H9 (cell line): Measurements from ENCODE around the gene ANXA8L1. TPM values are rescaled to one million over a fixed set of nuclear protein-coding genes. Genes with fewer than 3 reads are reported as not detected.
"Not testable (repeated sequence)": the region's sequence is repeated elsewhere in the genome, so short reads cannot be mapped to it uniquely, and the experiment has no call there.

Source experiments
- DNase-seq: peaks from one replicate; pipeline ENCODE4 v3.0.0-alpha.2; 2017
- H2AFZ ChIP-seq: one replicate; pipeline ENCODE4 v1.6.1; 2013; ENCODE audit warnings: mild to moderate bottlenecking, low read length, control low read depth, moderate library complexity
- H2AK5ac ChIP-seq: 2 replicates; pipeline ENCODE4 v1.6.1; 2013; ENCODE audit warnings: low read length, control low read depth, mixed read lengths; ENCODE audit not compliant: insufficient read length
- H2BK120ac ChIP-seq: one replicate; pipeline ENCODE4 v1.6.1; 2013; ENCODE audit warnings: low read depth, mild to moderate bottlenecking, low read length, control low read depth, inconsistent platforms; ENCODE audit not compliant: poor library complexity, severe bottlenecking
- H2BK12ac ChIP-seq: 2 replicates; pipeline ENCODE4 v1.6.1; 2013; ENCODE audit warnings: low read length, control low read depth, mixed read lengths, low read depth; ENCODE audit not compliant: insufficient read length
- H2BK15ac ChIP-seq: 2 replicates; pipeline ENCODE4 v1.6.1; 2013; ENCODE audit warnings: low read depth, low read length, control low read depth
- H2BK20ac ChIP-seq: one replicate; pipeline ENCODE4 v1.6.1; 2013; ENCODE audit warnings: low read depth, mild to moderate bottlenecking, low read length, control low read depth, inconsistent platforms; ENCODE audit not compliant: poor library complexity, severe bottlenecking
- H2BK5ac ChIP-seq: 2 replicates; pipeline ENCODE4 v1.6.1; 2013; ENCODE audit warnings: low read length, control low read depth, mixed read lengths; ENCODE audit not compliant: insufficient read length
- H3K14ac ChIP-seq: 2 replicates; pipeline ENCODE4 v1.6.1; 2013; ENCODE audit warnings: low read length, control low read depth; ENCODE audit not compliant: insufficient read depth
- H3K18ac ChIP-seq: 2 replicates; pipeline ENCODE4 v1.6.1; 2013; ENCODE audit warnings: low read depth, mild to moderate bottlenecking, mixed read lengths, low read length, control low read depth; ENCODE audit not compliant: insufficient read length
- H3K23ac ChIP-seq: 2 replicates; pipeline ENCODE4 v1.6.1; 2013; ENCODE audit warnings: low read length, control low read depth, mixed read lengths, low read depth; ENCODE audit not compliant: insufficient read length
- H3K23me2 ChIP-seq: 2 replicates; pipeline ENCODE4 v1.6.1; 2013; ENCODE audit warnings: low read depth, mild to moderate bottlenecking, mixed read lengths, low read length, control low read depth; ENCODE audit not compliant: insufficient read length, poor library complexity, severe bottlenecking
- H3K27ac ChIP-seq: 2 replicates; pipeline ENCODE4 v1.5.1; 2013; ENCODE audit warnings: low read length, control low read depth, mixed read lengths, low read depth; ENCODE audit not compliant: insufficient read length
- H3K27me3 ChIP-seq: 2 replicates; pipeline ENCODE4 v1.6.1; 2013; ENCODE audit warnings: low read length, control low read depth, inconsistent platforms; ENCODE audit not compliant: insufficient read depth
- H3K4ac ChIP-seq: 2 replicates; pipeline ENCODE4 v1.6.1; 2013; ENCODE audit warnings: low read depth, mild to moderate bottlenecking, control low read depth, inconsistent platforms, low read length, moderate library complexity
- H3K4me1 ChIP-seq: 2 replicates; pipeline ENCODE4 v1.6.1; 2013; ENCODE audit warnings: low read length, control low read depth, inconsistent platforms; ENCODE audit not compliant: insufficient read depth
- H3K4me2 ChIP-seq: 2 replicates; pipeline ENCODE4 v1.6.1; 2013; ENCODE audit warnings: low read length, control low read depth, mixed read lengths; ENCODE audit not compliant: insufficient read length, insufficient read depth
- H3K56ac ChIP-seq: 2 replicates; pipeline ENCODE4 v1.6.1; 2013; ENCODE audit warnings: low read depth, mild to moderate bottlenecking, mixed read lengths, low read length, control low read depth; ENCODE audit not compliant: insufficient read length
- H3K79me1 ChIP-seq: 2 replicates; pipeline ENCODE4 v1.6.1; 2013; ENCODE audit warnings: low read depth, mild to moderate bottlenecking, moderate library complexity, low read length, control low read depth, inconsistent platforms; ENCODE audit not compliant: insufficient read depth, poor library complexity, severe bottlenecking
- H3K79me2 ChIP-seq: 2 replicates; pipeline ENCODE4 v1.6.1; 2013; ENCODE audit warnings: low read length, control low read depth, inconsistent platforms; ENCODE audit not compliant: insufficient read depth
- H3K9ac ChIP-seq: 2 replicates; pipeline ENCODE4 v1.6.1; 2013; ENCODE audit warnings: low read length, control low read depth, mixed read lengths; ENCODE audit not compliant: insufficient read length; ENCODE audit errors: extremely low read depth
- H3K9me3 ChIP-seq: one replicate; pipeline ENCODE4 v1.6.1; 2013; ENCODE audit warnings: low read depth, low read length, inconsistent platforms; ENCODE audit not compliant: control insufficient read depth
- H3T11ph ChIP-seq: one replicate; pipeline ENCODE4 v1.6.1; 2013; ENCODE audit warnings: mild to moderate bottlenecking, low read length, control low read depth, inconsistent platforms
- H4K20me1 ChIP-seq: one replicate; pipeline ENCODE4 v1.6.1; 2013; ENCODE audit not compliant: control insufficient read depth, insufficient read length, insufficient read depth
- H4K5ac ChIP-seq: 2 replicates; pipeline ENCODE4 v1.6.1; 2013; ENCODE audit warnings: low read depth, mild to moderate bottlenecking, mixed read lengths, low read length, control low read depth; ENCODE audit not compliant: insufficient read length
- H4K8ac ChIP-seq: replicated peaks from 2 replicates; pipeline ENCODE4 v1.6.1; 2013; ENCODE audit warnings: low read length, control low read depth, mixed read lengths, low read depth; ENCODE audit not compliant: insufficient read length
- H4K91ac ChIP-seq: 2 replicates; pipeline ENCODE4 v1.6.1; 2013; ENCODE audit warnings: low read depth, mild to moderate bottlenecking, moderate library complexity, mixed read lengths, low read length, control low read depth; ENCODE audit not compliant: insufficient read length
- H3K27ac Mint-ChIP-seq, 3 experiments: 2 replicates in 2 of 3; 3 replicates in 1 of 3; pipeline ENCODE4 v1.8.0; 2020 to 2021; ENCODE audit warnings: mixed read lengths in 3 of 3, mild to moderate bottlenecking in 1 of 3, moderate library complexity in 1 of 3
- H3K27me3 Mint-ChIP-seq: 2 replicates; pipeline ENCODE4 v1.8.0; 2021; ENCODE audit warnings: low read depth, mild to moderate bottlenecking, moderate library complexity, mixed read lengths
- H3K36me3 Mint-ChIP-seq, 3 experiments: 2 replicates in 2 of 3; 3 replicates in 1 of 3; pipeline ENCODE4 v1.8.0; 2020 to 2021; ENCODE audit warnings: low read depth in 3 of 3, mixed read lengths in 3 of 3; ENCODE audit not compliant: insufficient read depth in 1 of 3
- H3K4me1 Mint-ChIP-seq, 2 experiments: 2 replicates each; pipeline ENCODE4 v1.8.0; 2020; ENCODE audit warnings: mixed read lengths in 2 of 2
- H3K4me3 Mint-ChIP-seq, 2 experiments: 2 replicates in 1 of 2; 3 replicates in 1 of 2; pipeline ENCODE4 v1.8.0; 2020 to 2021; ENCODE audit warnings: mild to moderate bottlenecking in 2 of 2, mixed read lengths in 2 of 2, moderate library complexity in 1 of 2
- H3K9me3 Mint-ChIP-seq, 2 experiments: 2 replicates in 1 of 2; 3 replicates in 1 of 2; pipeline ENCODE4 v1.8.0; 2020; ENCODE audit warnings: mild to moderate bottlenecking in 2 of 2, mixed read lengths in 2 of 2, moderate library complexity in 1 of 2
- CTCF ChIP-seq: fragments of 200-600 bp; sonication (generic); conservative IDR thresholded peaks from 3 replicates; pipeline ENCODE4 v1.8.0; 2021; ENCODE audit warnings: antibody characterized with exemption, mild to moderate bottlenecking
- WGBS: extraction: QIAGEN DNeasy Blood & Tissue Kit; methylation state at CpG from one replicate; pipeline ENCODE4 v1.1.7; 2013; ENCODE audit warnings: missing lambda C conversion rate, low lambda C conversion rate, mixed read lengths; ENCODE audit not compliant: insufficient read length; ENCODE audit errors: extremely low coverage; 5-methylcytosine and 5-hydroxymethylcytosine counted together
- total RNA-seq: library from RNA; stranded (reverse); gene quantifications from 2 replicates; pipeline ENCODE4 v1.2.1, GENCODE V29; 2021

ANXA8L1 gene
- total RNA-seq, 1 experiment from 2014 or later: not detected

GRCh38 chr10:46330894-46331293, 44.7 kb upstream of the ANXA8L1 start:
- H3K9me3 Mint-ChIP-seq: no peaks in the 10 kb centered on the region; a peak in 1 of 5 replicates
- Histone ChIP-seq H2BK15ac (no peak overlapping the region), H3K18ac (no peak overlapping the region), H3K23me2 (no peaks in the 10 kb centered on the region), H3K79me1 (no peaks in the 10 kb centered on the region), H2AFZ (no peak overlapping the region), H2BK20ac (no peak overlapping the region), H2BK5ac (no peak overlapping the region), H2AK5ac (no peak overlapping the region), H4K5ac (no peak overlapping the region), H3K14ac (no peak overlapping the region), H3K4me2 (no peak overlapping the region), H3K9me3 (no peaks in the 10 kb centered on the region), H2BK12ac (no peak overlapping the region), H3K9ac (no peak overlapping the region), H3K27ac (no peak overlapping the region), H4K8ac (no peak overlapping the region), H4K20me1 (no peaks in the 10 kb centered on the region), H3K23ac (no peak overlapping the region), H2BK120ac (no peak overlapping the region), H3T11ph (no peak overlapping the region), H3K4me1 (no peaks in the 10 kb centered on the region; the same call in 1 of the 2 replicates), H3K27me3 (no peaks in the 10 kb centered on the region), H3K4ac (no peak overlapping the region), H3K79me2 (no peaks in the 10 kb centered on the region), H4K91ac (no peak overlapping the region), H3K56ac (no peak overlapping the region)
- no peak for TF ChIP-seq CTCF
- no peaks in the 10 kb centered on the region; the same call in 1 of the 2 replicates for H3K27me3 Mint-ChIP-seq
- no CpG with 5 or more reads among the region's 3 CpGs for WGBS
- H3K4me3 Mint-ChIP-seq: no peak overlapping the region
- H3K4me1 Mint-ChIP-seq: peaks cover 13% of the 10 kb centered on the region in 2 experiments
- no peak overlapping the region for H3K27ac Mint-ChIP-seq
- no peak for DNase-seq
- H3K36me3 Mint-ChIP-seq: no peaks in the 10 kb centered on the region

- not testable (repeated sequence) for H3K27me3 Mint-ChIP-seq, H3K4me1 ChIP-seq, H3T11ph ChIP-seq, DNase-seq, H3K79me2 ChIP-seq, H4K5ac ChIP-seq, H2BK120ac ChIP-seq, H3K18ac ChIP-seq, H3K56ac ChIP-seq, H2BK15ac ChIP-seq, H2AK5ac ChIP-seq, H3K27ac ChIP-seq, H3K27ac Mint-ChIP-seq, H3K4me1 Mint-ChIP-seq, H4K20me1 ChIP-seq, H4K91ac ChIP-seq, H3K79me1 ChIP-seq, H4K8ac ChIP-seq, H3K14ac ChIP-seq, H3K27me3 ChIP-seq, H3K9ac ChIP-seq, H3K4me2 ChIP-seq, H2AFZ ChIP-seq, H2BK12ac ChIP-seq, H3K23ac ChIP-seq, H2BK20ac ChIP-seq, H3K23me2 ChIP-seq, H3K9me3 Mint-ChIP-seq, H3K4me3 Mint-ChIP-seq, H3K4ac ChIP-seq, H3K9me3 ChIP-seq, H2BK5ac ChIP-seq, H3K36me3 Mint-ChIP-seq
- no CpG with 5 or more reads among the region's 4 CpGs for WGBS
Measured at GRCh38 chr10:46365484-46365883, 10.1 kb upstream of the ANXA8L1 start.
